H1 (cell line): ENCODE measurements around the gene ZC3H18. TPM values are rescaled to one million over a fixed set of nuclear protein-coding genes. Genes with fewer than 3 reads are reported as not detected.

ENCODE experiments used
- CTCF ChIA-PET: fragments of 300-600 bp; sonication (Branson Sonifier 250); formaldehyde crosslinking; loops from one replicate; lab custom pipeline; 2021; ENCODE audit not compliant: partially characterized antibody; lab: Charles Lee
- POLR2A ChIA-PET: fragments of 300-600 bp; sonication (Branson Sonifier 250); formaldehyde crosslinking; loops from one replicate; lab custom pipeline; 2021; ENCODE audit warnings: inconsistent platforms; ENCODE audit not compliant: partially characterized antibody; lab: Charles Lee
- DNase-seq, 2 experiments: peaks; one replicate each; pipeline versions ENCODE4 v3.0.0 to v3.0.0-alpha.2; 2010 to 2022; ENCODE audit warnings: low spot score in 2 of 2, low read depth in 1 of 2, mixed read lengths in 1 of 2
- FAIRE-seq: peaks from 2 replicates; lab custom pipeline; 2011; peaks lifted over from hg19 to GRCh38; lab: Jason Lieb, UNC
- H2AFZ ChIP-seq: 2 replicates; pipeline ENCODE4 v1.8.1; 2012; ENCODE audit warnings: low read length, inconsistent platforms
- H2AK5ac ChIP-seq: 2 replicates; pipeline ENCODE4 v1.6.1; 2013; ENCODE audit warnings: low read depth, low read length
- H2BK120ac ChIP-seq: replicated peaks from 2 replicates; pipeline ENCODE3; 2013; ENCODE audit warnings: low read depth, low read length, inconsistent platforms
- H2BK12ac ChIP-seq: 2 replicates; pipeline ENCODE4 v1.6.1; 2013; ENCODE audit warnings: low read depth, low read length
- H2BK15ac ChIP-seq: 2 replicates; pipeline ENCODE4 v1.6.1; 2013; ENCODE audit warnings: low read length
- H2BK20ac ChIP-seq: 2 replicates; pipeline ENCODE4 v1.6.1; 2013; ENCODE audit warnings: low read length
- H2BK5ac ChIP-seq: 2 replicates; pipeline ENCODE4 v1.6.1; 2013; ENCODE audit warnings: low read depth, low read length
- H3K14ac ChIP-seq: 2 replicates; pipeline ENCODE4 v1.6.1; 2013; ENCODE audit warnings: inconsistent platforms; ENCODE audit not compliant: insufficient read length
- H3K18ac ChIP-seq: 2 replicates; pipeline ENCODE4 v1.6.1; 2013; ENCODE audit warnings: low read length; ENCODE audit errors: extremely low read depth
- H3K23ac ChIP-seq: 2 replicates; pipeline ENCODE4 v1.6.1; 2013; ENCODE audit warnings: inconsistent platforms; ENCODE audit not compliant: insufficient read length
- H3K23me2 ChIP-seq: 2 replicates; pipeline ENCODE4 v1.6.1; 2013; ENCODE audit warnings: low read depth, low read length
- H3K27ac ChIP-seq: 2 replicates; pipeline ENCODE4 v1.6.1; 2011; ENCODE audit warnings: low read depth, low read length, inconsistent platforms
- H3K27me3 ChIP-seq, 4 experiments: replicated peaks in 1 of 4; 1 replicate in 1 of 4; 2 replicates in 3 of 4; pipeline versions ENCODE4 v1.6.1 to v1.8.1; 2011 to 2013; ENCODE audit warnings: low read length in 3 of 4, mild to moderate bottlenecking in 3 of 4, inconsistent platforms in 2 of 4, mixed read lengths in 2 of 4, moderate library complexity in 1 of 4; ENCODE audit not compliant: control insufficient read depth in 3 of 4, insufficient read depth in 3 of 4; ENCODE audit errors: extremely low read depth in 1 of 4
- H3K36me3 ChIP-seq, 4 experiments: 2 replicates each; pipeline versions ENCODE4 v1.6.1 to v1.8.1; 2011 to 2013; ENCODE audit warnings: mild to moderate bottlenecking in 4 of 4, low read length in 3 of 4, moderate library complexity in 2 of 4, control low read depth in 1 of 4, inconsistent platforms in 1 of 4; ENCODE audit not compliant: insufficient read depth in 4 of 4, control insufficient read depth in 2 of 4
- H3K4ac ChIP-seq: replicated peaks from 2 replicates; pipeline ENCODE3; 2013; ENCODE audit warnings: low read length, low read depth, mixed read lengths, inconsistent platforms; ENCODE audit not compliant: insufficient read length
- H3K4me1 ChIP-seq, 4 experiments: replicated peaks in 1 of 4; 1 replicate in 1 of 4; 2 replicates in 3 of 4; pipeline versions ENCODE4 v1.6.1 to v1.8.1; 2011 to 2013; ENCODE audit warnings: low read length in 3 of 4, inconsistent platforms in 2 of 4, mixed read lengths in 1 of 4; ENCODE audit not compliant: insufficient read depth in 4 of 4, control insufficient read depth in 3 of 4
- H3K4me2 ChIP-seq, 2 experiments: 2 replicates each; pipeline versions ENCODE4 v1.6.1 to v1.8.1; 2011 to 2013; ENCODE audit warnings: low read depth in 2 of 2, low read length in 2 of 2, control low read depth in 1 of 2, inconsistent platforms in 1 of 2, mild to moderate bottlenecking in 1 of 2; ENCODE audit not compliant: insufficient read depth in 1 of 2
- H3K4me3 ChIP-seq, 4 experiments: fragments of 200-600, 300-600 bp in 1 of 4; sonication (generic), shearing (Covaris generic), sonication (Bioruptor Twin) in 1 of 4; 2 replicates each; pipeline versions ENCODE4 v1.5.1 to v1.8.1; 2011 to 2016; ENCODE audit warnings: low read length in 4 of 4, low read depth in 3 of 4, control low read depth in 2 of 4, inconsistent platforms in 2 of 4, mild to moderate bottlenecking in 2 of 4, mixed read lengths in 1 of 4, moderate library complexity in 1 of 4; ENCODE audit not compliant: insufficient read depth in 2 of 4; ENCODE audit errors: extremely low read depth in 1 of 4
- H3K56ac ChIP-seq: replicated peaks from 2 replicates; pipeline ENCODE3; 2013; ENCODE audit warnings: low read depth, mild to moderate bottlenecking, mixed read lengths, low read length, inconsistent platforms; ENCODE audit not compliant: insufficient read length
- H3K79me1 ChIP-seq: 2 replicates; pipeline ENCODE4 v1.6.1; 2013; ENCODE audit warnings: low read depth, low read length, control low read depth
- H3K79me2 ChIP-seq, 2 experiments: 2 replicates each; pipeline versions ENCODE4 v1.6.1 to v1.8.1; 2012 to 2013; ENCODE audit warnings: low read length in 2 of 2, mild to moderate bottlenecking in 2 of 2, inconsistent platforms in 1 of 2; ENCODE audit not compliant: insufficient read depth in 2 of 2, control insufficient read depth in 1 of 2
- H3K9ac ChIP-seq, 4 experiments: replicated peaks in 1 of 4; 1 replicate in 1 of 4; 2 replicates in 3 of 4; pipeline versions ENCODE4 v1.6.1 to v1.8.1; 2011 to 2013; ENCODE audit warnings: low read depth in 3 of 4, low read length in 3 of 4, control low read depth in 2 of 4, mild to moderate bottlenecking in 2 of 4, moderate library complexity in 2 of 4, inconsistent platforms in 1 of 4; ENCODE audit errors: extremely low read depth in 1 of 4
- H3K9me3 ChIP-seq, 2 experiments: 2 replicates each; pipeline versions ENCODE4 v1.6.1 to v1.8.1; 2012 to 2013; ENCODE audit warnings: mild to moderate bottlenecking in 2 of 2, moderate library complexity in 2 of 2, control low read depth in 1 of 2, inconsistent platforms in 1 of 2, low read depth in 1 of 2, low read length in 1 of 2, mixed read lengths in 1 of 2; ENCODE audit not compliant: insufficient read depth in 2 of 2
- H4K20me1 ChIP-seq, 2 experiments: replicated peaks in 1 of 2; 2 replicates each; pipeline versions ENCODE3 to v1.8.1; 2011 to 2013; ENCODE audit warnings: inconsistent platforms in 2 of 2, low read length in 2 of 2, mild to moderate bottlenecking in 1 of 2; ENCODE audit not compliant: insufficient read depth in 2 of 2, control insufficient read depth in 1 of 2
- H4K5ac ChIP-seq: 2 replicates; pipeline ENCODE4 v1.6.1; 2013; ENCODE audit warnings: low read length, low read depth, mixed read lengths, inconsistent platforms; ENCODE audit not compliant: insufficient read length
- H4K8ac ChIP-seq: 2 replicates; pipeline ENCODE4 v1.8.0; 2013; ENCODE audit warnings: mild to moderate bottlenecking, moderate library complexity, low read length, inconsistent platforms; ENCODE audit not compliant: insufficient read depth; ENCODE audit errors: extremely low read depth
- H4K91ac ChIP-seq: replicated peaks from 2 replicates; pipeline ENCODE3; 2013; ENCODE audit warnings: low read length, mixed read lengths, inconsistent platforms; ENCODE audit not compliant: insufficient read length
- TAF7 ChIP-seq: optimal IDR thresholded peaks from 2 replicates; pipeline ENCODE3; 2011; ENCODE audit warnings: low read depth, mild to moderate bottlenecking, inconsistent platforms, low read length, moderate library complexity, borderline replicate concordance
- WGBS, 2 experiments: shearing (Covaris generic) in 1 of 2; methylation state at CpG; one replicate each; pipeline versions ENCODE4 v1.1.6 to v1.1.7; 2013 to 2015; ENCODE audit warnings: low lambda C conversion rate in 2 of 2, mixed read lengths in 2 of 2, inconsistent platforms in 1 of 2, low coverage in 1 of 2, missing lambda C conversion rate in 1 of 2; ENCODE audit not compliant: insufficient replicate concordance in 2 of 2, insufficient coverage in 1 of 2, insufficient read length in 1 of 2; ENCODE audit errors: extremely low coverage in 1 of 2, missing lambda C conversion rate in 1 of 2; 5-methylcytosine and 5-hydroxymethylcytosine counted together
- polyA plus RNA-seq, 7 experiments: library from polyadenylated mRNA; depleted of rRNA in 3 of 7; stranded (reverse) in 5 of 7; unstranded in 2 of 7; fragments of >200 nt in 5 of 7; fragments of 200-250 nt in 2 of 7; gene quantifications; 1 replicate in 5 of 7; 2 replicates in 1 of 7; 4 replicates in 1 of 7; pipeline versions ENCODE4 v1.2.1 to v1.2.3, GENCODE V29; 2011 to 2013; ENCODE audit warnings: missing spikeins in 2 of 7, mixed read lengths in 2 of 7
- total RNA-seq: library from RNA; stranded (reverse); fragmentation: NEBNext Ultra II Directional; extraction: Animal tissue kit (Norgen Biotek cat#: 25700); gene quantifications from 2 replicates; pipeline ENCODE4 v1.2.1, GENCODE V29; 2021
- TF ChIP-seq, protein P1 (sequence below), 3 experiments: IDR thresholded peaks; 1 replicate in 2 of 3; 2 replicates in 1 of 3; pipeline versions ENCODE4 v1.5.1 to v1.6.1; 2011; ENCODE audit warnings: low read length in 3 of 3, mild to moderate bottlenecking in 3 of 3, inconsistent platforms in 2 of 3, low read depth in 1 of 3, moderate library complexity in 1 of 3; ENCODE audit not compliant: insufficient read depth in 1 of 3; ENCODE audit errors: control extremely low read depth in 1 of 3

Gene ZC3H18
- total and polyA plus RNA-seq, 2 of the 8 experiments (the other 6 are each of a cell fraction or from before 2014, with no cell fraction given): 12.1 to 73.2 TPM

DNA sequence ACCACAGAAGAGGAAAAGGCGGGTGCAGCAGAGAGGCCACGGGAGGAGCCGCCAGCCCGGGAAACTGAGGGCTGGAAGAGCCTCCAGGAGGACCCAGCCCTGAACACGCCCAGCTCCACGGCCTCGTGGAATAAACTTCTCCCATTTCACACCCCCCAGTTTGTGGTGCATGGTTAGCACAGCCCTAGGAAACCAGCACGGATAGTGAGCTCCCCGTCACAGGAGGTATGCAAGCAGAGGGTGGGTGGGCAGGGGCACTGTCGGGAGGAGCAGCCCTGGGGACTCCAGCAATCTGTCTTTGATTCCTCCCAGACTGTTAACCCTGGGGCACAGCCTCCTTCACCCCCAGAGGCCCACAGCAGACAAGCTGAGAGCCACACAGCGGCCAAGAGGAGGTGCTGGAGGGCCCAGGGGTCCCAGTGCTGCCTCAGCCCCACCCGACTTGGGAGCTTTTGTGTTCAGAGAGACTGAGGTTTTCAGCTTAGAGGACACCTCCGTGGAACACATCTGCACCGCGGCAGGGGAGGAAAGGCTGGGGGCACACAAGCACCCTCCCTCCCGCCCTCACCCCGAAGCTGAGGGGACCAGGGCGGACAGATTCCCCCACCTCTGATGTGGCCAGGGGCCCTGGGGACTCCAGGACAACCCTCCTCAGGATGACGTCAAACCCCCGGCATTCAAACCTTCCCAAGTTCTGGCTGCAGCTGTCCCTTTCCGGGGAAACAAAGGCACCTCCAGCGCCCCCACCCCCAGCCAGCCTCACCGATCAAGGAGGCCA lies 66.5 kb downstream of the ZC3H18 start:
- Histone ChIP-seq H2AK5ac (0 out of 2 replicates have a peak overlapping the region, but pooled peaks have one; percentile 53), H4K5ac (no peak overlapping the region), H3K79me2 (no peaks in the 10 kb centered on the region), H3K4me1 (peaks cover 5 to 49% (median 31%) of the 10 kb centered on the region in 4 experiments), H3K23me2 (peaks cover 10% of the 10 kb centered on the region), H3K27ac (no peak overlapping the region), H4K91ac (peak overlapping the region; percentile 77), H2BK12ac (peak overlapping the region; percentile 80; the same call in 1 of the 2 replicates), H3K23ac (no peak overlapping the region), H3K4ac (no peak overlapping the region), H3K9me3 (no peaks in the 10 kb centered on the region), H3K27me3 (peaks cover 0 to 4% (median 1%) of the 10 kb centered on the region in 4 experiments; a peak in 2 of 7 replicates), H3K4me2 (no peak overlapping the region), H2BK20ac (0 out of 2 replicates have a peak overlapping the region, but pooled peaks have one; percentile 48), H3K14ac (no peak overlapping the region), H2BK120ac (no peak overlapping the region), H2BK5ac (no peak overlapping the region; the same call in 1 of the 2 replicates), H2BK15ac (no peak overlapping the region), H4K20me1 (no peaks in the 10 kb centered on the region), H3K9ac (no peak overlapping the region), H3K4me3 (no peak overlapping the region; a peak in 1 of 8 replicates), H3K79me1 (no peaks in the 10 kb centered on the region), H3K18ac (no peak overlapping the region), H3K56ac (no peak overlapping the region), H2AFZ (no peak overlapping the region), H3K36me3 (peaks cover 0 to 5% (median 0%) of the 10 kb centered on the region in 4 experiments; a peak in 2 of 8 replicates), H4K8ac (no peak overlapping the region)
- ChIA-PET POLR2A (interaction anchor here (0.9 to 1.3 kb wide), 3 partner anchors 13 to 66 kb away, joined by 3 to 5 read pairs (median 3); partner anchors contain the start of gene ZC3H18), CTCF (interaction anchor here (1.2 to 3.6 kb wide), 6 partner anchors 11 to 49 kb away, joined by 3 to 17 read pairs (median 5); no protein-coding TSS in a partner anchor)
- DNase-seq (no peak), FAIRE-seq (no peak)
- WGBS, 2 experiments: 88% methylated on average over 15 of the region's 23 CpGs; no CpG with 5 or more reads in 1 of the 2 experiments
- TF ChIP-seq, protein P1, sequence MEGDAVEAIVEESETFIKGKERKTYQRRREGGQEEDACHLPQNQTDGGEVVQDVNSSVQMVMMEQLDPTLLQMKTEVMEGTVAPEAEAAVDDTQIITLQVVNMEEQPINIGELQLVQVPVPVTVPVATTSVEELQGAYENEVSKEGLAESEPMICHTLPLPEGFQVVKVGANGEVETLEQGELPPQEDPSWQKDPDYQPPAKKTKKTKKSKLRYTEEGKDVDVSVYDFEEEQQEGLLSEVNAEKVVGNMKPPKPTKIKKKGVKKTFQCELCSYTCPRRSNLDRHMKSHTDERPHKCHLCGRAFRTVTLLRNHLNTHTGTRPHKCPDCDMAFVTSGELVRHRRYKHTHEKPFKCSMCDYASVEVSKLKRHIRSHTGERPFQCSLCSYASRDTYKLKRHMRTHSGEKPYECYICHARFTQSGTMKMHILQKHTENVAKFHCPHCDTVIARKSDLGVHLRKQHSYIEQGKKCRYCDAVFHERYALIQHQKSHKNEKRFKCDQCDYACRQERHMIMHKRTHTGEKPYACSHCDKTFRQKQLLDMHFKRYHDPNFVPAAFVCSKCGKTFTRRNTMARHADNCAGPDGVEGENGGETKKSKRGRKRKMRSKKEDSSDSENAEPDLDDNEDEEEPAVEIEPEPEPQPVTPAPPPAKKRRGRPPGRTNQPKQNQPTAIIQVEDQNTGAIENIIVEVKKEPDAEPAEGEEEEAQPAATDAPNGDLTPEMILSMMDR (IDR thresholded peaks at IDR 0.05; ENCODE audit: control extremely low read depth in 1 of 3, insufficient read depth in 1 of 3, low read depth in 1 of 3, low read length in 3 of 3): peak in 1 of 3 experiments; percentile 15; a peak in 1 of 4 replicates
- TF ChIP-seq TAF7: no peak
